Fibroblast of lung (primary cell): ENCODE measurements around the gene SREBF1. TPM values are rescaled to one million over a fixed set of nuclear protein-coding genes. Genes with fewer than 3 reads are reported as not detected.

Source experiments
- DNase-seq, 2 donors: peaks; one replicate each; pipeline versions ENCODE4 v3.0.0 to v3.0.0-alpha.2; 2010; ENCODE audit warnings: low read depth in 2 of 2
- H2AFZ ChIP-seq: 2 replicates; pipeline ENCODE4 v1.5.1; 2012; ENCODE audit warnings: low read length, control low read depth, inconsistent platforms
- H3K27ac ChIP-seq: 2 replicates; pipeline ENCODE4 v1.5.1; 2011; ENCODE audit warnings: low read length, control low read depth; ENCODE audit not compliant: insufficient read depth
- H3K27me3 ChIP-seq: 2 replicates; pipeline ENCODE4 v1.5.1; 2011; ENCODE audit warnings: mild to moderate bottlenecking, low read length; ENCODE audit not compliant: control insufficient read depth, insufficient read depth
- H3K36me3 ChIP-seq: 2 replicates; pipeline ENCODE4 v1.5.1; 2011; ENCODE audit warnings: low read length; ENCODE audit not compliant: control insufficient read depth, insufficient read depth
- H3K4me1 ChIP-seq: 2 replicates; pipeline ENCODE4 v1.5.1; 2011; ENCODE audit warnings: low read length; ENCODE audit not compliant: control insufficient read depth, insufficient read depth; ENCODE audit errors: extremely low read depth
- H3K4me2 ChIP-seq: 2 replicates; pipeline ENCODE4 v1.5.1; 2011; ENCODE audit warnings: low read length, control low read depth; ENCODE audit not compliant: insufficient read depth; ENCODE audit errors: extremely low read depth
- H3K4me3 ChIP-seq, 4 experiments: fragments of 200-600 bp in 1 of 4; sonication (generic) in 1 of 4; replicated peaks in 1 of 4; 2 replicates each; pipeline ENCODE4 v1.5.1; 2011 to 2016; ENCODE audit warnings: low read length in 4 of 4, low read depth in 3 of 4, mild to moderate bottlenecking in 3 of 4, control low read depth in 2 of 4, inconsistent platforms in 1 of 4, mixed read lengths in 1 of 4; ENCODE audit not compliant: insufficient read depth in 1 of 4; ENCODE audit errors: control extremely low read depth in 1 of 4
- H3K79me2 ChIP-seq: 2 replicates; pipeline ENCODE4 v1.5.1; 2012; ENCODE audit warnings: mild to moderate bottlenecking, low read length, inconsistent platforms; ENCODE audit not compliant: control insufficient read depth, insufficient read depth
- H3K9ac ChIP-seq: 2 replicates; pipeline ENCODE4 v1.5.1; 2011; ENCODE audit warnings: mild to moderate bottlenecking, low read length, control low read depth; ENCODE audit not compliant: insufficient read depth
- H3K9me3 ChIP-seq: 2 replicates; pipeline ENCODE4 v1.5.1; 2012; ENCODE audit warnings: low read depth, low read length; ENCODE audit not compliant: control insufficient read depth, insufficient read depth
- H4K20me1 ChIP-seq: 2 replicates; pipeline ENCODE4 v1.5.1; 2011; ENCODE audit warnings: low read length; ENCODE audit not compliant: control insufficient read depth, insufficient read depth; ENCODE audit errors: extremely low read depth
- EZH2 ChIP-seq: IDR thresholded peaks from 2 replicates; pipeline ENCODE4 v1.5.1; 2012; ENCODE audit warnings: low read length, control low read depth, mild to moderate bottlenecking; ENCODE audit errors: missing control alignments
- polyA plus RNA-seq, 2 donors: library from polyadenylated mRNA; depleted of rRNA in 1 of 2; stranded (reverse) in 1 of 2; unstranded in 1 of 2; fragments of >200 nt; gene quantifications; 2 replicates each; pipeline ENCODE4 v1.2.1, GENCODE V29; 2011 to 2012; ENCODE audit warnings: missing spikeins in 1 of 2
- total RNA-seq: library from RNA; depleted of rRNA; stranded (reverse); fragments of >200 nt; gene quantifications from 2 replicates; pipeline ENCODE4 v1.2.1, GENCODE V29; 2014
- TF ChIP-seq, protein P1 (sequence below), 2 donors: IDR thresholded peaks in 1 of 2; conservative IDR thresholded peaks in 1 of 2; 1 replicate in 1 of 2; 2 replicates in 1 of 2; pipeline ENCODE4 v1.5.1; 2011 to 2012; ENCODE audit warnings: low read length in 2 of 2, control low read depth in 1 of 2, inconsistent platforms in 1 of 2, low read depth in 1 of 2, mild to moderate bottlenecking in 1 of 2

The SREBF1 gene
- total and polyA plus RNA-seq, 2 donors (not counting 1 experiment from before 2014, with no cell fraction given), result 29.7 to 77.6 TPM

DNA sequence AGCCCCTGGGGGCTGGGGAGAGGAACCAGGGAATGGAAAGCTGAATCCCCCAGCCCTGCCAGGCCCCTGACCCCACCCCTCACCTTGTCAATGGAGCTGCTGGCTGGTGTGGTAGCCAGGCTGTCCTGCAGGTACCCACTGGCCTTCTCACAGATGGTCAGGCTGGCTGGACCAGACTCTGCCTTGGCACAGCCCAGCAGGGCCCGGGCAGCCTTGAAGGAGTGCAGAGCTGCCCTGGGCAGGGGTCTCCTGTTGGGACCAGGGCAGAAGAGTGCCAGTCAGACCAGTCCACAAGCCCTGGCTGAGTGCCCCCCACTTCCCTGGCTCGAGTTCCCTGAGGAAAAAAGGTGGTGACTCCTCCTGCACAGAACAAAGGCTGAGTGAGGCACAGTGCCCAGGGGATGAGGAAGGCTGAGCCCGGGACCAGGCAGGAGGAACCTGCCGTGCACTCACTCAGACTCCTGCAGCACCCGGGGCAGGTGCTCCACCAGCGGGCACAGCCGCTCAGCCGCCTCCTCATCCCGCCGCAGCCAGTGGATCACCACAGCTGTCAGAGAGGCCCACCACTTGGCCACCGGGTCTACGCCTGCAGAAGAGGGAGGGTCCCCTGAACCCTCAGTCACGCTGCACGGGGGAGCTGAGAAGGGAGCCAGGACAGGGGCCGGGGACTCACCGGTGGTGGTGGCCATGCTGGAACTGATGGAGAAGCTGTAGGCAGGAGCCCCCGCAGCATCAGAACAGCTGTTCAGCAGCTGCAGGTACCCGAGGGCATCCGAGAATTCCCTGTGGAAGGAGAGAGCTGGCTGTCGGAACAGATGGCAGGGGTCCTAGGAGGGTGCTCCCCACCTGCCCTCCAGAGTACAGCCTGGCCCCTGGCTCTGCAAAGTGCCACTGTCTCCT lies 22.4 kb downstream of the SREBF1 start:
- peaks cover 3% of the 10 kb centered on the region for H3K79me2 ChIP-seq
- TF ChIP-seq, protein P1, sequence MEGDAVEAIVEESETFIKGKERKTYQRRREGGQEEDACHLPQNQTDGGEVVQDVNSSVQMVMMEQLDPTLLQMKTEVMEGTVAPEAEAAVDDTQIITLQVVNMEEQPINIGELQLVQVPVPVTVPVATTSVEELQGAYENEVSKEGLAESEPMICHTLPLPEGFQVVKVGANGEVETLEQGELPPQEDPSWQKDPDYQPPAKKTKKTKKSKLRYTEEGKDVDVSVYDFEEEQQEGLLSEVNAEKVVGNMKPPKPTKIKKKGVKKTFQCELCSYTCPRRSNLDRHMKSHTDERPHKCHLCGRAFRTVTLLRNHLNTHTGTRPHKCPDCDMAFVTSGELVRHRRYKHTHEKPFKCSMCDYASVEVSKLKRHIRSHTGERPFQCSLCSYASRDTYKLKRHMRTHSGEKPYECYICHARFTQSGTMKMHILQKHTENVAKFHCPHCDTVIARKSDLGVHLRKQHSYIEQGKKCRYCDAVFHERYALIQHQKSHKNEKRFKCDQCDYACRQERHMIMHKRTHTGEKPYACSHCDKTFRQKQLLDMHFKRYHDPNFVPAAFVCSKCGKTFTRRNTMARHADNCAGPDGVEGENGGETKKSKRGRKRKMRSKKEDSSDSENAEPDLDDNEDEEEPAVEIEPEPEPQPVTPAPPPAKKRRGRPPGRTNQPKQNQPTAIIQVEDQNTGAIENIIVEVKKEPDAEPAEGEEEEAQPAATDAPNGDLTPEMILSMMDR (conservative IDR thresholded peaks at IDR 0.05 in 1 of 2, IDR thresholded peaks at IDR 0.05 in 1 of 2; ENCODE audit: low read depth in 1 of 2, low read length in 2 of 2), result no peak
- TF ChIP-seq EZH2, result no peak
- H3K36me3 ChIP-seq, result peaks cover 50% of the 10 kb centered on the region
- no peak for DNase-seq
- H4K20me1 ChIP-seq, result no peaks in the 10 kb centered on the region
- H3K4me1 ChIP-seq, result peaks cover 10% of the 10 kb centered on the region
- H3K9ac ChIP-seq, result no peak overlapping the region
- no peak overlapping the region for H3K4me3 ChIP-seq
- no peak overlapping the region for H3K4me2 ChIP-seq
- H3K27ac ChIP-seq, result no peak overlapping the region
- no peaks in the 10 kb centered on the region for H3K27me3 ChIP-seq
- H3K9me3 ChIP-seq, result no peaks in the 10 kb centered on the region
- H2AFZ ChIP-seq, result no peak overlapping the region

DNA sequence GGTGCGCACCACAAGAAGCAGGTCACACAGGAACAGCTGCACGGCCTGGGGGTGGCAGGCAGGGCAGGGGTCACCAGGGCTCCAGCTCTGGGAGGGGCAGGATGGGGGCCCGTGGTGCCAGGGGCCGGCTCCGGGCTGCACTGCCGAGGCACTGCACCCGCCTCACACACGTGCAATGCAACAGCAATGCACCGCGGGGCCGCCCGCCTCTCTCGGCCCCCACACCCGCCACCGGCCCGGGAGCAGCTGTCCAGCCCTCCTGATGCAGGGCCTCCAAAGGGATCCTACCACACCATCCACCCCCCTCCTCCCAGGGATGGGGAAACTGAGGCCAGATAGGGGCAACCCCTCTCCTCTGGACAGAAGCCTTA lies 23.1 kb downstream of the SREBF1 start:
- peaks cover 8% of the 10 kb centered on the region for H3K4me1 ChIP-seq
- H3K9ac ChIP-seq, result no peak overlapping the region

DNA sequence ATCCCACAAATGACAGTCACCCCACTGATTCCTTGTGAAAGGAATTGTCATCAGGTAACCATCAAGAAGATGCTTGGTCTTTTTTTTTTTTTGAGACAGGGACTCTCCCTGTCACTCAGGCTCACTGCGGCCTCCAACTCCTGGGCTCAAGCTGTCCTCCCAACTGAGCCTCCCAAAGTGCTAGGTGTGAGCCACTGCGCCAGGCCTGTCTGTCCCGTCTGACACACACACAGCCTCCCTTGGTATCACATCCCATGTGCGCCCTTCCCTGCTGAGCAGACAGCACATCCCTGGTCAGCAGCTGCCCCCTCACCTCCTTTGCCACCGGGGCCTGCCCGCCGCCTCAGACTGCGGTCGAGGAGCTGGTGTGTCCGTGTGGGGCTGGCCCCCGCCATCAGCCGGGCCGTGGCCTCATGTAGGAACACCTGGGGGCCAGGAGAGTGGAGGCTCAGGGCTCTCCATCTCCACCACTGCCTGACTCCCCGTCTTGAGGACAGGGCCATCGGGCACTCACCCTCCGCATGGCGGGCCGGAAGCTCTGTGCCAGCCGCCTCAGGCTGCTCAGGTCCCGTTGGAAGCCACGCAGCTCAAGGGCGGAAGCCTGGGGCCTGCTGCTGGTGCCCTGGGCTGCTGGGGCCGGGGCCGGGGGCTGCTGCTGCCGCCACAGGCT lies 23.6 kb downstream of the SREBF1 start:
- peaks cover 40% of the 10 kb centered on the region for H3K36me3 ChIP-seq
- H3K4me1 ChIP-seq, result peaks cover 8% of the 10 kb centered on the region
- H3K9me3 ChIP-seq, result no peaks in the 10 kb centered on the region
- H3K79me2 ChIP-seq, result no peaks in the 10 kb centered on the region
- no peak overlapping the region for H3K4me3 ChIP-seq
- no peaks in the 10 kb centered on the region for H3K27me3 ChIP-seq
- H2AFZ ChIP-seq, result no peak overlapping the region
- no peaks in the 10 kb centered on the region for H4K20me1 ChIP-seq
- DNase-seq, result no peak
- TF ChIP-seq EZH2, result no peak
- TF ChIP-seq, protein P1 (conservative IDR thresholded peaks at IDR 0.05 in 1 of 2, IDR thresholded peaks at IDR 0.05 in 1 of 2; ENCODE audit: low read depth in 1 of 2, low read length in 2 of 2), result no peak
- no peak overlapping the region for H3K4me2 ChIP-seq
- no peak overlapping the region for H3K27ac ChIP-seq
- H3K9ac ChIP-seq, result no peak overlapping the region

More for the DNA sequence above, 23.1 kb downstream of the SREBF1 start:
- H3K4me2 ChIP-seq, result no peak overlapping the region
- H3K36me3 ChIP-seq, result peaks cover 43% of the 10 kb centered on the region
- no peaks in the 10 kb centered on the region for H4K20me1 ChIP-seq
- H3K79me2 ChIP-seq, result no peaks in the 10 kb centered on the region
- no peaks in the 10 kb centered on the region for H3K9me3 ChIP-seq
- TF ChIP-seq, protein P1 (conservative IDR thresholded peaks at IDR 0.05 in 1 of 2, IDR thresholded peaks at IDR 0.05 in 1 of 2; ENCODE audit: low read depth in 1 of 2, low read length in 2 of 2), result no peak
- TF ChIP-seq EZH2, result no peak
- H3K27me3 ChIP-seq, result no peaks in the 10 kb centered on the region
- H3K4me3 ChIP-seq, result no peak overlapping the region
- no peak overlapping the region for H2AFZ ChIP-seq
- no peak overlapping the region for H3K27ac ChIP-seq
- no peak for DNase-seq
